ENCODE data around the gene SMIM34.
"Not testable (repeated sequence)": the region's sequence is repeated elsewhere in the genome, so short reads cannot be mapped to it uniquely, and the experiment has no call there.

GRCh38 chr21:34459426-34459825, 35.7 kb upstream of the SMIM34 start:
- TF ChIP-seq CTCF, POLR2A (IDR thresholded peaks at IDR 0.05): not testable (repeated sequence)
